IMR-90 (cell line): Measurements from ENCODE around the gene ARHGAP23.

Experiments
- CEBPB ChIP-seq: IDR thresholded peaks from 2 replicates; pipeline ENCODE4 v1.6.1; 2012; ENCODE audit warnings: low read depth, low read length, improper control_type of control experiment
- CHD1 ChIP-seq: IDR thresholded peaks from 2 replicates; pipeline ENCODE4 v1.6.1; 2012; ENCODE audit warnings: low read depth, low read length, improper control_type of control experiment
- CTCF ChIP-seq: conservative IDR thresholded peaks from 2 replicates; pipeline ENCODE4 v1.5.1; 2012; ENCODE audit warnings: mild to moderate bottlenecking, low read depth, low read length, improper control_type of control experiment
- ELK1 ChIP-seq: fragments of 150-350 bp; IDR thresholded peaks from 2 replicates; pipeline ENCODE4 v1.6.1; 2016; ENCODE audit warnings: low read depth, mild to moderate bottlenecking, low read length, moderate library complexity, borderline replicate concordance
- POLR2A ChIP-seq: IDR thresholded peaks from 2 replicates; pipeline ENCODE4 v1.6.1; 2012; ENCODE audit warnings: mild to moderate bottlenecking, low read depth, low read length
- RAD21 ChIP-seq: IDR thresholded peaks from 2 replicates; pipeline ENCODE4 v1.6.1; 2012; ENCODE audit warnings: low read length, improper control_type of control experiment
- RCOR1 ChIP-seq: IDR thresholded peaks from 2 replicates; pipeline ENCODE4 v1.6.1; 2012; ENCODE audit warnings: mild to moderate bottlenecking, low read length, improper control_type of control experiment; ENCODE audit not compliant: insufficient replicate concordance
- RFX5 ChIP-seq: IDR thresholded peaks from 2 replicates; pipeline ENCODE4 v1.8.0; 2012; ENCODE audit warnings: low read depth, mild to moderate bottlenecking, low read length, moderate library complexity
- SMC3 ChIP-seq: fragments of 150-350 bp; IDR thresholded peaks from 2 replicates; pipeline ENCODE4 v1.6.1; 2016; ENCODE audit warnings: low read depth, mild to moderate bottlenecking, antibody characterized with exemption, low read length, moderate library complexity
- USF2 ChIP-seq: fragments of 150-350 bp; IDR thresholded peaks from 2 replicates; pipeline ENCODE4 v1.6.1; 2017; ENCODE audit warnings: mild to moderate bottlenecking, antibody characterized with exemption, low read length, low read depth

- TF ChIP-seq CTCF (no peak), POLR2A (0 out of 2 replicates have a peak, but pooled peaks have one; percentile 8), RCOR1 (no peak), ELK1 (no peak), USF2 (no peak), RFX5 (no peak), CHD1 (peak; percentile 64), RAD21 (no peak), SMC3 (peak; percentile 5; the same call in 1 of the 2 replicates), CEBPB (no peak)
Measured at GRCh38 chr17:38465391-38466345, 37.4 kb downstream of the ARHGAP23 start.
